Activated T-cell treated with anti-CD3 and anti-CD28 coated beads for 1 hour (primary cell): ENCODE data around the gene MRPS12.

ENCODE experiments used
- DNase-seq: peaks from one replicate; pipeline ENCODE4 v3.0.0-alpha.2; 2020; ENCODE audit warnings: low read depth

The MRPS12 gene

GRCh38 chr19:38975214-38975860, 44.6 kb downstream of the MRPS12 start, which contains the start of gene FBXO17:
Gene FBXO17 (minus strand): TSS chr19:38975742. CDS start chr19:38950319, 25,423 bp downstream.
- no peak for DNase-seq

- DNase-seq = no peak
Measured at GRCh38 chr19:38975861-38976271, 45.1 kb downstream of the MRPS12 start.

DNA sequence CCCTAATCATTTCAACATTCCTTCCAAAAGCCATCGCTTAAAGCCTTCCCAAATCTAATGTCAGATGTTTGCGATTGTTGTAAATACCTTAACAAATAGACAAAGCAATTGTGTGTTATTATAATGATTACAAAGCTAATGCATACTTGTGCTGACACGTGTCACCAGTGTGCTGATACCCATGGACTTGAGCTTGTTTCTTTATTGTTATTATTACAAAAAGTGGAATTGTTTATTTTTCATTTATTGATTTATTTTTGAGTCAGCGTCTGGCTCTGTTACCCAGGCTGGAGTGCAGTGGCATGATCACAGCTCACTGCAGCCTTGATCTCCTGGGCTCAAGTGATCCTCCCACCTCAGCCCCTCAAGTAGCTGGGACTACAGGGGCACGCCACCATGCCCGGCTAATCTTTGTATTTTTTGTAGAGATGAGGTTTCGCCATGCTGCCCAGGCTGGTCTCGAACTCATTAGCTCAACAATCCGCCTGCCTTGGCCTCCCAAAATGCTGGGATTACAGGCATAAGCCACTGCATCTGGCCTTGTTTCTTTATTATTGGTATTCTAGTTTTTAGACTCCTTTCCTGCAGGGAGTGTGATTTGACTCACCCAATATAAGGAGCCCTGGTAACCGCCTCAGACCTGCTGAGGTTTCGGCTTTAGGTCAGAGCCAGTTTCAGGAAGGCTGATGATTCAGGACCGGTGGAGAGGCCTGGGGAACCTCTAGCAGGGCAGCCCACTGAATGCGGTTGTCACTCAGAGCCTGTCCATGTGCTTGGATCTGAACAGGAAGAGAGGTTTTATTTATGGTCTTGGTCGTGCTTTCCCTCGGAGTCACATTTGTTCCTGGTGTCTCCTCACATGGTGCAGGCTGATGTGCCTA, 46.9 kb downstream of the MRPS12 start:
- DNase-seq = no peak

DNA sequence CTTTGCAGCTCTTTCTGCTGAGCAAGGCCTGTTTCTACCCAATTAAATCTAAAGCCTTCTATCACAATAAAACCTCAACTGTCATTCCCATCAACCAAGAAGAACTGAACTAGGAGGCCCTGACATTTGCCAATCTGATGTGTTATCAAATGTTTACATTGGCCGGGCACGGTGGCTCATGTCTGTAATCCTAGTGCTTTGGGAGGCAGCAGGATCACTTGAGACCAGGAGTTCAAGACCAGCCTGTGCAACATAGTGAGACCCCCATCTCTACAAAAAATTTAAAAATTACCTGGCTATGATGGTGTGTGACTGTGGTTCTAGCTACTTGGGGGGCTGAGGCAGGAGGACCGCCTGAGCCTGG, 47.6 kb downstream of the MRPS12 start:
- no peak for DNase-seq

DNA sequence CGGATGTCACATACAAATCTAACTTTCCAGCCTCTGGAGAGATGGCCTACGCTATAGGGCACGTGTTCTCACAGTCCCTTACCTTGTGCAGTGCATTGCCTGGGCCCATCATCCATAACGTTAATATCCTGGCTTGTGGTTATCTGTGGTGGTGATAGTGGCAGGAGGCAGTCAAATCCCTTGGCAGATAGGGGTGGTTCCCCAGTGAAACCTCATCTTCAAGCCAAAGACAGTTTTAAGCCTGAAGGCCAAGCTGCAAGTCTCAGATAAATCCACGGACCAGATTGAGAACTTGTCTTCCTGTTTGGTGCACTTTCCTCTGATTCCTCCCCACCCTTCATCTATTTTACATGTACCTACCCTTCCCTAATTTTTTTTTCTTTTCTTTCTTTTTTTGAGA, 49.1 kb downstream of the MRPS12 start:
- no peak for DNase-seq

- DNase-seq = no peak
Measured at GRCh38 chr19:38980583-38981374, 50.0 kb downstream of the MRPS12 start.
